ENCODE measurements around the gene PXMP4.

GRCh38 chr20:33765592-33765991 lies 45.5 kb upstream of the PXMP4 start:
- TF ChIP-seq POLR2AphosphoS5 (IDR thresholded peaks at IDR 0.05; ENCODE audit: borderline replicate concordance, low read depth, low read length): no peak
- TF ChIP-seq EZH2 (IDR thresholded peaks at IDR 0.05): no peak
- no peak for TF ChIP-seq FOXP2 (optimal IDR thresholded peaks at IDR 0.05; ENCODE audit: control extremely low read depth, extremely low read length, insufficient read depth)
